Panc1 (cell line): ENCODE results near the gene AS3MT. TPM values are rescaled to one million over a fixed set of nuclear protein-coding genes. Genes with fewer than 3 reads are reported as not detected.
"Not testable (repeated sequence)": the region's sequence is repeated elsewhere in the genome, so short reads cannot be mapped to it uniquely, and the experiment has no call there.

Source experiments
- ATAC-seq: fragments of 200-7000 bp; cut with Tn5 transposase; 2 replicates; pipeline ENCODE4 v1.9.1; 2020; ENCODE audit warnings: mild to moderate bottlenecking, moderate library complexity
- BruUV-seq: library from RNA; stranded (reverse); fragments of 400-500 nt; replicated peaks from 2 replicates; lab custom pipeline; 2021; lab: Mats Ljungman, UMichigan
- CTCF ChIA-PET: fragments of 300-600 bp; sonication (Branson Sonifier 250); formaldehyde crosslinking; loops from one replicate; lab custom pipeline; 2022; ENCODE audit warnings: antibody characterized with exemption; lab: Charles Lee
- POLR2A ChIA-PET: fragments of 300-600 bp; sonication (Branson Sonifier 250); formaldehyde crosslinking; loops from one replicate; lab custom pipeline; 2022; ENCODE audit warnings: antibody characterized with exemption; lab: Charles Lee
- DNase-seq: peaks from one replicate; pipeline ENCODE4 v3.0.0-alpha.2; 2010; ENCODE audit warnings: low read depth, low spot score
- H3K27ac ChIP-seq: 2 replicates; pipeline ENCODE4 v1.5.1; 2011; ENCODE audit warnings: mild to moderate bottlenecking, low read length, inconsistent platforms
- H3K27me3 ChIP-seq: fragments of 200-500 bp; sonication (Bioruptor generic); 2 replicates; pipeline ENCODE4 v1.6.0; 2014; ENCODE audit warnings: low read length, inconsistent platforms; ENCODE audit not compliant: control insufficient read depth, insufficient read depth
- H3K36me3 ChIP-seq: fragments of 200-500 bp; sonication (Bioruptor generic); 2 replicates; pipeline ENCODE4 v1.5.1; 2014; ENCODE audit warnings: inconsistent platforms, mild to moderate bottlenecking, low read length, moderate library complexity; ENCODE audit not compliant: control insufficient read depth, insufficient read depth
- H3K4me1 ChIP-seq: 2 replicates; pipeline ENCODE4 v1.5.1; 2011; ENCODE audit warnings: inconsistent platforms, mild to moderate bottlenecking, low read length, moderate library complexity; ENCODE audit not compliant: control insufficient read depth, insufficient read depth
- H3K4me3 ChIP-seq, 2 experiments: 2 replicates each; pipeline ENCODE4 v1.5.1; 2011 to 2012; ENCODE audit warnings: low read depth in 2 of 2, low read length in 2 of 2, mild to moderate bottlenecking in 2 of 2, inconsistent platforms in 1 of 2, moderate library complexity in 1 of 2
- H3K9me3 ChIP-seq: fragments of 200-500 bp; sonication (Bioruptor generic); 2 replicates; pipeline ENCODE4 v1.5.1; 2014; ENCODE audit warnings: low read depth, mild to moderate bottlenecking, inconsistent platforms, low read length, moderate library complexity; ENCODE audit not compliant: control insufficient read depth, insufficient read depth
- CTCF ChIP-seq: fragments of 450-650 bp; IDR thresholded peaks from 2 replicates; pipeline ENCODE4 v1.5.1; 2017; ENCODE audit warnings: mild to moderate bottlenecking
- POLR2AphosphoS5 ChIP-seq: IDR thresholded peaks from 2 replicates; pipeline ENCODE4 v1.6.1; 2012; ENCODE audit warnings: mild to moderate bottlenecking, low read depth, low read length, moderate library complexity
- REST ChIP-seq, 2 experiments: IDR thresholded peaks; 2 replicates each; pipeline ENCODE4 v1.6.1; 2011 to 2012; ENCODE audit warnings: low read depth in 2 of 2, control low read depth in 1 of 2, low read length in 1 of 2, mild to moderate bottlenecking in 1 of 2, moderate library complexity in 1 of 2; ENCODE audit not compliant: insufficient read depth in 1 of 2
- SIN3A ChIP-seq: IDR thresholded peaks from 2 replicates; pipeline ENCODE4 v1.6.1; 2012; ENCODE audit warnings: low read depth, mild to moderate bottlenecking, low read length, moderate library complexity, borderline replicate concordance; ENCODE audit not compliant: insufficient read depth
- TCF7L2 ChIP-seq: IDR thresholded peaks from 2 replicates; pipeline ENCODE4 v1.6.1; 2011; ENCODE audit warnings: mild to moderate bottlenecking, low read depth, low read length, inconsistent platforms
- in situ Hi-C: cut with HindIII; loops from 2 replicates; pipeline ENCODE4 v1.10.0; 2016; ENCODE audit warnings: low sequenced_read_pairs, low pct_unique_long_range_greater_than_20kb
- intact Hi-C: fragments of 100-400 bp; cut with micrococcal nuclease; formaldehyde crosslinking; loops from one replicate; pipeline ENCODE4 v1.10.0; 2022; ENCODE audit not compliant: unreplicated experiment
- total RNA-seq: library from RNA; stranded (reverse); gene quantifications from one replicate; pipeline ENCODE4 v1.2.1, GENCODE V29; 2021; ENCODE audit not compliant: unreplicated experiment

AS3MT gene
- total RNA-seq, 1 experiment from 2014 or later = 4.0 TPM

GRCh38 chr10:102841827-102842345 lies 27.4 kb upstream of the AS3MT start:
- H3K27me3 ChIP-seq = no peaks in the 10 kb centered on the region
- no peaks in the 10 kb centered on the region for H3K36me3 ChIP-seq
- ChIA-PET CTCF (no interaction called here), POLR2A (no interaction called here)
- DNase-seq = no peak
- TF ChIP-seq POLR2AphosphoS5 = no peak
- TF ChIP-seq CTCF = no peak
- H3K4me1 ChIP-seq = no peaks in the 10 kb centered on the region
- no peaks in the 10 kb centered on the region for H3K9me3 ChIP-seq
- no peak overlapping the region for H3K27ac ChIP-seq
- BruUV-seq = no TSS peak
- in situ Hi-C loops = no loop called here
- no peak overlapping the region for H3K4me3 ChIP-seq
- intact Hi-C loops = no loop called here
- no peak for ATAC-seq

- CTCF ChIA-PET, ATAC-seq: not testable (repeated sequence)
Observed at GRCh38 chr10:102843139-102843538, 26.1 kb upstream of the AS3MT start.

GRCh38 chr10:102844190-102844776 lies 25.0 kb upstream of the AS3MT start:
- BruUV-seq, H3K4me3 ChIP-seq, H3K36me3 ChIP-seq, POLR2A ChIA-PET, H3K9me3 ChIP-seq, CTCF ChIA-PET, DNase-seq, in situ Hi-C loops, H3K27me3 ChIP-seq, intact Hi-C loops, ATAC-seq, H3K27ac ChIP-seq, H3K4me1 ChIP-seq: not testable (repeated sequence)

More at GRCh38 chr10:102843139-102843538, 26.1 kb upstream of the AS3MT start:
- H3K4me1 ChIP-seq, in situ Hi-C loops, intact Hi-C loops, H3K36me3 ChIP-seq, H3K9me3 ChIP-seq, BruUV-seq, H3K27ac ChIP-seq, H3K4me3 ChIP-seq, H3K27me3 ChIP-seq, DNase-seq: not testable (repeated sequence)
- POLR2A ChIA-PET = interaction anchor here (0.6 kb wide), 1 partner anchor 201 kb away, joined by 6 read pairs; no protein-coding TSS in a partner anchor

- no peak overlapping the region for H3K4me3 ChIP-seq
- CTCF ChIA-PET = no interaction called here
- DNase-seq = no peak
- H3K36me3 ChIP-seq = no peaks in the 10 kb centered on the region
- in situ Hi-C loops = no loop called here
- no TSS peak for BruUV-seq
- no peaks in the 10 kb centered on the region for H3K9me3 ChIP-seq
- no peaks in the 10 kb centered on the region for H3K4me1 ChIP-seq
- no peak overlapping the region for H3K27ac ChIP-seq
- intact Hi-C loops = no loop called here
- POLR2A ChIA-PET = interaction anchor here (0.6 kb wide), 1 partner anchor 22 kb away, joined by 10 read pairs; no protein-coding TSS in a partner anchor
- ATAC-seq = no peak
- no peaks in the 10 kb centered on the region for H3K27me3 ChIP-seq
- TF ChIP-seq SIN3A (no peak), TCF7L2 (no peak), POLR2AphosphoS5 (no peak), CTCF (no peak), REST (IDR thresholded peaks at IDR 0.05; ENCODE audit: insufficient read depth in 1 of 2, low read depth in 2 of 2, low read length in 1 of 2) (no peak)
Observed at GRCh38 chr10:102845352-102845902, 23.8 kb upstream of the AS3MT start.
